Stomach smooth muscle (tissue), 2 donors: ENCODE results near the gene STXBP3.

Experiments
- H3K27ac ChIP-seq: one replicate; pipeline ENCODE4 v1.7.0; 2013; ENCODE audit warnings: mild to moderate bottlenecking, low read length, inconsistent platforms
- H3K27me3 ChIP-seq, 2 donors: one replicate each; pipeline ENCODE4 v1.7.0; 2013; ENCODE audit warnings: low read length in 2 of 2; ENCODE audit not compliant: insufficient read depth in 2 of 2, control insufficient read depth in 1 of 2
- H3K36me3 ChIP-seq, 2 donors: one replicate each; pipeline ENCODE4 v1.7.0; 2013; ENCODE audit warnings: low read length in 2 of 2; ENCODE audit not compliant: control insufficient read depth in 2 of 2, insufficient read depth in 2 of 2
- H3K4me1 ChIP-seq: one replicate; pipeline ENCODE4 v1.7.0; 2013; ENCODE audit warnings: low read length; ENCODE audit not compliant: control insufficient read depth, insufficient read depth
- H3K4me3 ChIP-seq, 2 donors: one replicate each; pipeline ENCODE4 v1.7.0; 2013; ENCODE audit warnings: low read length in 2 of 2
- H3K9ac ChIP-seq, 2 donors: one replicate each; pipeline ENCODE4 v1.7.0; 2013; ENCODE audit warnings: low read length in 2 of 2, mild to moderate bottlenecking in 1 of 2
- H3K9me3 ChIP-seq, 2 donors: one replicate each; pipeline ENCODE4 v1.7.0; 2013; ENCODE audit warnings: low read length in 2 of 2; ENCODE audit not compliant: control insufficient read depth in 2 of 2
- donor health status: healthy.
- donor health status: Pancreatic carcinoma.

STXBP3 gene

GRCh38 chr1:108715932-108716331, 30.5 kb upstream of the STXBP3 start:
- H3K4me1 ChIP-seq: no peaks in the 10 kb centered on the region
- H3K36me3 ChIP-seq: no peaks in the 10 kb centered on the region
- no peaks in the 10 kb centered on the region for H3K27me3 ChIP-seq
- H3K4me3 ChIP-seq: no peak overlapping the region
- H3K9me3 ChIP-seq: no peaks in the 10 kb centered on the region
- H3K27ac ChIP-seq: no peak overlapping the region
- H3K9ac ChIP-seq: no peak overlapping the region

- H3K9me3 ChIP-seq: no peaks in the 10 kb centered on the region
- no peak overlapping the region for H3K4me3 ChIP-seq
- no peaks in the 10 kb centered on the region for H3K4me1 ChIP-seq
- no peak overlapping the region for H3K27ac ChIP-seq
- no peaks in the 10 kb centered on the region for H3K27me3 ChIP-seq
- H3K9ac ChIP-seq: no peak overlapping the region
- H3K36me3 ChIP-seq: no peaks in the 10 kb centered on the region
These were observed 29.8 kb upstream of the STXBP3 start for GRCh38 chr1:108716437-108717230.

GRCh38 chr1:108717774-108718316, 28.6 kb upstream of the STXBP3 start:
- Histone ChIP-seq H3K9ac (no peak overlapping the region), H3K4me1 (no peaks in the 10 kb centered on the region), H3K4me3 (no peak overlapping the region), H3K36me3 (no peaks in the 10 kb centered on the region), H3K27me3 (no peaks in the 10 kb centered on the region), H3K27ac (no peak overlapping the region), H3K9me3 (no peaks in the 10 kb centered on the region)

- no peak overlapping the region for H3K4me3 ChIP-seq
- no peaks in the 10 kb centered on the region for H3K4me1 ChIP-seq
- no peak overlapping the region for H3K27ac ChIP-seq
- H3K36me3 ChIP-seq: no peaks in the 10 kb centered on the region
- no peak overlapping the region for H3K9ac ChIP-seq
- H3K9me3 ChIP-seq: no peaks in the 10 kb centered on the region
- H3K27me3 ChIP-seq: no peaks in the 10 kb centered on the region
These were observed 27.4 kb upstream of the STXBP3 start for GRCh38 chr1:108718927-108719655.

- no peak overlapping the region for H3K27ac ChIP-seq
These were observed 26.6 kb upstream of the STXBP3 start for GRCh38 chr1:108719656-108720435.

GRCh38 chr1:108722292-108722691, 24.2 kb upstream of the STXBP3 start:
- H3K9me3 ChIP-seq: no peaks in the 10 kb centered on the region
- H3K36me3 ChIP-seq: no peaks in the 10 kb centered on the region
- no peaks in the 10 kb centered on the region for H3K4me1 ChIP-seq
- H3K9ac ChIP-seq: no peak overlapping the region
- H3K27me3 ChIP-seq: no peaks in the 10 kb centered on the region
- peak overlapping the region; percentile 2 to 56 for H3K4me3 ChIP-seq
- H3K27ac ChIP-seq: no peak overlapping the region

More at GRCh38 chr1:108719656-108720435, 26.6 kb upstream of the STXBP3 start:
- Histone ChIP-seq H3K4me1 (no peaks in the 10 kb centered on the region), H3K4me3 (no peak overlapping the region), H3K9ac (no peak overlapping the region), H3K27me3 (no peaks in the 10 kb centered on the region), H3K9me3 (no peaks in the 10 kb centered on the region), H3K36me3 (no peaks in the 10 kb centered on the region)

GRCh38 chr1:108725906-108726305, 20.6 kb upstream of the STXBP3 start:
- H3K36me3 ChIP-seq: no peaks in the 10 kb centered on the region
- H3K27ac ChIP-seq: no peak overlapping the region
- no peak overlapping the region for H3K9ac ChIP-seq
- H3K4me3 ChIP-seq: no peak overlapping the region
- no peaks in the 10 kb centered on the region for H3K4me1 ChIP-seq
- H3K27me3 ChIP-seq: no peaks in the 10 kb centered on the region
- no peaks in the 10 kb centered on the region for H3K9me3 ChIP-seq

- no peak overlapping the region for H3K9ac ChIP-seq
These were observed 18.0 kb upstream of the STXBP3 start for GRCh38 chr1:108728327-108728923.

GRCh38 chr1:108729481-108729880, 17.0 kb upstream of the STXBP3 start:
- Histone ChIP-seq H3K27me3 (no peaks in the 10 kb centered on the region), H3K9me3 (no peaks in the 10 kb centered on the region), H3K4me1 (no peaks in the 10 kb centered on the region)

More at GRCh38 chr1:108728327-108728923, 18.0 kb upstream of the STXBP3 start:
- Histone ChIP-seq H3K4me1 (no peaks in the 10 kb centered on the region), H3K27ac (no peak overlapping the region), H3K36me3 (no peaks in the 10 kb centered on the region), H3K27me3 (no peaks in the 10 kb centered on the region), H3K9me3 (no peaks in the 10 kb centered on the region), H3K4me3 (no peak overlapping the region)

GRCh38 chr1:108732398-108732797, 14.1 kb upstream of the STXBP3 start:
- no peaks in the 10 kb centered on the region for H3K36me3 ChIP-seq
- H3K4me1 ChIP-seq: no peaks in the 10 kb centered on the region
- no peak overlapping the region for H3K9ac ChIP-seq
- H3K9me3 ChIP-seq: no peaks in the 10 kb centered on the region
- peaks cover 0 to 3% of the 10 kb centered on the region in 2 donors for H3K27me3 ChIP-seq
- no peak overlapping the region for H3K4me3 ChIP-seq
- H3K27ac ChIP-seq: no peak overlapping the region

More at GRCh38 chr1:108729481-108729880, 17.0 kb upstream of the STXBP3 start:
- H3K4me3 ChIP-seq: no peak overlapping the region
- no peaks in the 10 kb centered on the region for H3K36me3 ChIP-seq
- no peak overlapping the region for H3K27ac ChIP-seq
- no peak overlapping the region for H3K9ac ChIP-seq
